Mesenteric fat pad (tissue), 1 donor: Measurements from ENCODE around the gene CD209. TPM values are rescaled to one million over a fixed set of nuclear protein-coding genes. Genes with fewer than 3 reads are reported as not detected.

ENCODE experiments used
- DNase-seq: peaks from one replicate; pipeline ENCODE4 v3.0.0-alpha.2; 2020; ENCODE audit warnings: low spot score
- total RNA-seq: library from RNA; stranded (reverse); fragmentation: NEBNext Ultra II Directional; extraction: Animal tissue kit (Norgen Biotek cat#: 25700); gene quantifications from one replicate; pipeline ENCODE4 v1.2.1, GENCODE V29; 2021
- donor health status: DM: yes; HTN: yes; CAD: no.

Gene CD209
- total RNA-seq, 1 donor from 2014 or later: 63.5 TPM

DNA sequence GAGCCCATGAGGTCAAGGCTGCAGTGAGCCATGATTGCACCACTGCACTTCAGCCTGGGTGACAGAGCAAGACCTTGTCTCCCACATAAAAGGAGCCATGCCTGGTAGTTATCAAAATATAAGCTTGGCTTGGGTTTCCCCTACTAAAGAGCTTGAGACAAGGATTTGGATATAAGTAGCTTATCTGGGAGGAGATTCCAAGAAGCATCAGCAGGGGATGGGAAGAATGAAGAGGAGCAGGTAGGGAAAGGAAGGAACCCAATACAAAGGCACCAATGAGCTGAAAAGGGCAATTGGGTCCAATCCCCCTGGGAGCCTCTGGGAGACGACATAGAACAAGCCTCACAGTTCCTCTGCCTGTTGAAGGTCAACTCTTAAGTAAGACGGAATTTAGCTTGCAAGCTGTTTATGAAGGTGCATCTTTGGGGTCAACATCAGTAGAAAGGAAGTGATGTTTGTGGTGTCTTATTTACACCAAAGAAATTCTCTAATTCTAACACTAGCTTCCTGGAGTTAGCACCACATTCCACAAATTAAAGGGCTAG is 8.1 kb downstream of the CD209 start:
- no peak for DNase-seq

DNA sequence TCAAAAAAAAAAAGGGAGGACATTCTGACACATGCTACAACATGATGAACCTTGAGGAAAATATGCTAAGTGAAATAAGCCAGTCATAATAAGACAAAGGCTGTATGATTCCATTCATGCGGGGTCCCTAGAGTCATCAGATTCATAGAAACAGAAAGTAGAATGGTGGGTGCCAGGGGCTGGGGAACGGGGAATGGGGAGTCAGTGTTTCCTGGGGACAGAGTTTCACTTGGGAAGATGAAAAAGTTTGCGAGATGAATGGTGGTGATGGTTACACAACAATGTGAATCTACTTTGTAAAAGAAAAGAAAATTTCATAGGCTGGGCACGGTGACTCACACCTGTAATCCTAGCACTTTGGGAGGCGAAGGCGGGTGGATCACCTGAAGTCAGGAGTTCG is 9.3 kb downstream of the CD209 start:
- DNase-seq: peak; percentile 49

DNA sequence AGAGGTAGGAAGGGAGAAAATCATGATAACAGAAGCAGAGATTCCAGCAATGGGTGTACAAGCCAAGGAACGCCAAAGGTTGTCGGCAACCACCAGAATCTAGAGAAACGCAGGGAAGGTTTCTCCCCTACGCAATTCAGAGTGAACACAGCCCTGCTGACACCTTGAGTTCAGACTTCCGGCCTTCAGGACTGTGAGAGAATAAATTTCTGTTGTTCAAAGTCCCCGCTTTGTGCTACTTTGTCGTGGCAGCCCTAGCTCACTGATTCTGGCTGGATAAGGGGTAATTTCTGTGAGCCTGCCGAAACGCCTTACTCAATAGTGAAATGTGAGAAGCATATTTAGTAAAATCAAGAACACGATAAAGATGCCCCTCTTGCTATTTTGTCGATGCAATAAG is 10.1 kb downstream of the CD209 start:
- peak; percentile 35 for DNase-seq

DNA sequence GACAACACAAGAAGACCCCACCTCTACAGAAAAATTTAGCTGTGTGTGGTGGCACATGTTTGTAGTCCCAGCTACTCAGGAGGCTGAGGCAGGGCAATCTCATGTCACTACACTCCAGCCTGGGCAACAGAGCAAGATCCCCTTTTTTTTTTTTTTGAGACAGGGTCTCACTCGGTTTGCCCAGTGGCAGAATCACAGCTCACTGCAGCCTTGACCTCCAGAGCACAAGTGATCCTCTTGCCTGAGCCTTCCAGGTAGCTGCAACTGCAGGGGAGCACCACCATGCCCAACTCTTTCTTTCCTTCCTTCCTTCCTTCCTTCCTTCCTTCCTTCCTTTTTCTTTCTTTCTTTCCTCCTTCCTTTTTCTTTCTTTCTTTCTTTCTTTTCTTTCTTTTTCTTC is 11.2 kb downstream of the CD209 start:
- no peak for DNase-seq

DNA sequence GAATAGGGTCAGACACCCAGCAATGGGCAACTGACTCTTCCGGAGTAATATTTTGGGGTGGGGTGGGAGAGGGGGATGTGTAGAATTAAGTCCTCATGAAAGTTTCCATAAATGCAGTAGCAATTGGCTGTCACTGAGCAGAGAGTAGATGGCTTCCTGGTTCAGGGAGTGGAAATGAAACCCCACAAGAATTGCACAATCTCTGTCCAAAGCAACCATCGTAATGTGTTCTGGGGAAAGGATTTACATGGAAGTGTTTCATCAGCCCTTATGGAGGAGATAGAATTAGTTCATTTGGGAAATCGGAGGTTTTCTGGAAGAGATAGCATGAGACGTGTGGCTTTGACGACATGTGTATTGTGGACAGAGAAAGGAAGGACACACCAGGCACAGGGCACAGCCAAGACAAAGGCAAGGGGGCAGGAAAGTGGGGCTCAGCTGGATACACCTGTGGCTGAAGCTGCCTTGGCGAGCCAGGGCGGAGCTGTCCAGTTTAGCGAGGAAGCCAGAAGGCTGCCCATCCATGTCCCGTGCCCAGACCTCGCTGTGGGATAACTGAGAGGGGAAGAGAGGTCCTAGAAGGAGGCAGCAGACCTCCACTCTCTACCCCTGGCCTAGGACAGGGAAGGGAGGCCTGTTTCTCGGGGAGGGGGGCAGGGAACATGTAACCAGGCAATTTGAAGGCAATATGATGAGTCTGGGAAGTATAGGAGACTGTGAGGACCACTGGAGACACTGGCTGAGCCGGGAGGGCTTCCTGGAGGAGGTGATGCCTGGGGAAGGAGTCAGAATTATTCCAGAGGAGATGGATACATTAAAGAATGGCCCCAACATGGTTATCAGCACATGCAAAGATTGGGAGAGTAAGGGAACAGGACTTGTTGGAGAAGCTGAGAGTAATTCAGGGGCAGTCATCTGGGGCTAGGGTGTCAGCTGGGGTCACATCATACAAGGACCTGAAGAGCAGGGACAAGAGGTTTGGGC is 12.8 kb downstream of the CD209 start:
- DNase-seq: no peak

DNA sequence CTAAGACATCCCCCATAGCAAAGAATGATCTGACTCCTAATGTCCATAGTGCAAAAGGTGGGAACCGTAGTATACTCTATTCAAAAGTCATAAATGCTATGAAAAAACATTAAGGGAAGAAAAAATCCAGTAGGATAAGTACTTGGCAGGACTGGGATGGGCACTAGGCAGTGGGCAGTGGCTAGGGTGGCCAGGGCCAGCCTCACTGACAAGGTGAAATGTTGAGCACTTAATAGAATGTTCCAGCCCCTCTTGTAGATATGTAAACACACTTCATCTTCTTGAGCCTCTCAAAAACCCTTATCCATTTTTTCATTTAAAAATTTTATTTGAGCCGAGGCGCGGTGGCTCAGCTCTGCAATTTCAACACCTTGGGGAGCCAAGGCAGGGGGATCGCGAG is 14.0 kb downstream of the CD209 start:
- DNase-seq: no peak

DNA sequence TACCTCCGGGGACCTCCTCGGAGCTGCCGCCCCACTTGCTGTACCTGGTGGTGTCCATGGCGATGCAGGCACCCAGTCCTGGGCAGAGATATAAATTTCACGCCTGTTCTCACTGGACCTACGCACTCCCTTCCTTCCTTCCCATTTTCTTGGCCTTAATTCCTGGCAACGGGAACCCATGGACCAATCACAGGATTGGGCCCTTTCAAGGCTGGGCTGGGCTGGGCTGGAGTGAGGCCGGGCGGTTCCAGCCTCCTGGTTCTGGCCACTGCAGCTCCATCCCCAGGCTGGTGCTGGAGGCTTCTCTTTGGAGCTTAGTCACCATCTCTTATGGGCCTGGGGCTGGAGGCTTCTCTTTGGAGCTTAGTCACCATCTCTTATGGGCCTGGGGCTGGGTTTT is 15.3 kb downstream of the CD209 start, which contains the start of gene CLEC4G:
Gene CLEC4G, minus strand, starts transcription at position 66 of the 400 bp plus-strand sequence. Its CDS starts 8 bp downstream, at position 58.
- no peak for DNase-seq

DNA sequence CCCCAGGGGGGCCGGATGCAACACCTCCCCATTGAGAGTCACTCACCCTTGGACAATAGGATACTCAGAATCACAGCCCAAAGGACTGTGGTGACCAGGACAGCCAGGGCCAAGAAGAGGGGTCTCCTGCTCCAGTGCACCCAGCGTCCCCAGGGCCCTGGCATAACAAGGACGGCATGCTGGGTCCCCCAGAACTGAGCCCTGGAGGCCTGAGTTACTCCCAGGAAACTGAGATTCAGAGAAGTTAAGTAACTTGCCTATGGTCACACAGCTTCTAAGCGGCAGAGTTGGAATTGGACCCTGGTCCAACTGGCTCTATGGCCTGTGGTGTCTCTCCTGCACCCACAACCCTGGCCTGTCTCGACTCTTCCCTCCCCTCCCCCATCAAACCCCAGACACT is 15.7 kb downstream of the CD209 start:
- no peak for DNase-seq

DNA sequence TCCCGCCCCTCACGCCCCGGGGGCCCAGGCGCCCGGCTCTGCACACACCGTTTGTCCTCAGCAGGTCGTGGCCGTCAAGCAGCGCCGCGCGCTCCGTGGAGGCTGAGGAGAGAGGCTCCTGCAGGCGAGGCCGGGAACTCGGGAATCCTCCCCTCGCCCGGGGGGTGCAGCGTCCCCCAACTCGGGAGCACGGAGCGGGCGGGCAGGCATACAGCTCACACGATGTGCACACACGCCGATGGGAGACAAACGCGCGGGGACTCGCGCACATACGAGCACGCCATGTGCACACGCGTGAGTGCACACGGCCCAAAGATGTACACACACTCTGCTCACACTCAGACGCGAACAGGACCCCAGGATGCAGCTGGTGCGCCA is 16.1 kb downstream of the CD209 start:
- DNase-seq: no peak

DNA sequence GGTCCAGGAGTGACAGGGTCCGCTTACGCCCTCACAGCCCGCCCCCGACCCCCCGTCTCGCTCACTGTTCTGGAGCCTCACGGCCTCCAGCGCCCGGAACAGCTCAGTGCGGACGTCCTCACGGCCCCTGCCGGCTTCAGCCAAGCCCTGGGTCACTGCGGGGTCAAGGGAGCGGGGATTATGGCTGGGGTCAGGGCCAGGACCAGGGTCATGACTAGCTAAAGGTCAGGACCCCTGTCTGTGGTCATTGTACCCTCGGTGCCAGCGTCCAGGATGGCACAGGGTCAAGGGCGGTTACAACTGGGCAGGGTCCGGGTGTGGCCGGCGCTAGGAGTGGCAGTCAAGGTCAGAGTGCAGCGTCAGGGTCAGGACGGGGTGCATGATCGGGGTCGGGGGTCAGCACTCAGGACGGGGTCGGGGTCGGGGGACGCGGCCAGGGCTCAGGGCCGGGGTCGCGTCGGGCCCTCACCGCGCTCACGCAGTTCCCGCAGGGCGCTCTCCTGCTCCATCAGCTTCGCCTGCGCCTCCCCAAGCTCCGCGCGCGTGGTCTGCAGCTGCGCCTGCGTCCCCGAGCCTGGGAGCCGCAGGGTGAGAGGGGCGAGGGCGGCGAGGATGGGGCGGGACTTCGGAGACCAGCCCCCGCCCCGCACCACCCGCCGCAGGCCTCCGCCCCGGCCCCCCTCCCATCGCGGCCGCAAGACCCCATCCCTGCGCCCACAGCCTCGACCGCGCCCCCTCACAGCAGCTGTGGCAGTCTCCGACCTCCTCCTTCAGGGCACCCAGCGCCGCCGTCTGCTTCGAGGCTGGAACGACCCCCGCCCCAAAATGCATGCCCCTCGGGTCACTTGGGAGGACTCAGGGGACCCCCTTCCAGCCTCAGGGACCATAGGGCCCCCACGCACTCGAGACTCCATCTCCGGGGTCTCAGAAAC is 16.8 kb downstream of the CD209 start:
- DNase-seq: no peak

DNA sequence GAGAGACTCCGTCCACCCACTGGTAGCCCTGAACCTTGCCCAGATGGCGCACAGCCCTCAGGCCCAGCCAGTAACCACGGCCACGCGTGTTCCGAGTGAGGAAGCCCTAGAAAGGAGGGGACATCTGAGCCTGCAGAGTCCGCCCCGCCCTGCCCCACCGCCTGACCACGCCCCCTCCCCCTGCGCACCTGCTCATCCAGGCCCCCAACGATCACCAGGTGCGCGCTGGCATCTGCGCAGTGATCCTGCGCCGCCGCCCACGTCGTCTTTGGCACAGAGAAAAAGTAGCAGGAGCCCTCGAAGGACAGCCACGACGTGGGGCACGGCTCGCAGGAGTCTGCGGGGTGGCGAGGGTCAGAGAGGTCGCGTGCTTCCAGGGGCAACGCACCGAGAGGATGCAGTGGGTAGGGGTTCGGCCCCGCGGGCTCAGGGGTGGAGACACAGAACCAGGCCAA is 17.5 kb downstream of the CD209 start:
- no peak for DNase-seq

DNA sequence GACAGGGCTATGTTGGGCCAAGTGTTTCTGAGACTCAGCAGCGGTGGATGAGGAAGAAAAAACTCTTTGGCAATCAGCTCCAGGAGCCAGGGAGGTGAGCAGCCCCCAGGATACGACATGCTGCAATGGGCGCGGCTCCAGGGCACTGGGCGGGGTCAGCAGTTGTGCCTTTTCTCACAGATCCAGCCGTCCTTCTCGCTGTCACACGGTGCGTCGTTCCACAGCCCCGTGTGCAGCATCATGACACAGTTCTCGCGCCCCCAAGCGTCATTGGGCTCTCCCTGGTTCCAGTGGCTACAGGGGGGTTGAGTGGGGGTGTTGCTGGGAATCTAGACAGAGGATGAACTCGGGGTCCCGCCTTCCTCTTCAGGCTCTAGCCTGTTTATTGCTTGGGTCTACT is 18.1 kb downstream of the CD209 start:
- no peak for DNase-seq

DNA sequence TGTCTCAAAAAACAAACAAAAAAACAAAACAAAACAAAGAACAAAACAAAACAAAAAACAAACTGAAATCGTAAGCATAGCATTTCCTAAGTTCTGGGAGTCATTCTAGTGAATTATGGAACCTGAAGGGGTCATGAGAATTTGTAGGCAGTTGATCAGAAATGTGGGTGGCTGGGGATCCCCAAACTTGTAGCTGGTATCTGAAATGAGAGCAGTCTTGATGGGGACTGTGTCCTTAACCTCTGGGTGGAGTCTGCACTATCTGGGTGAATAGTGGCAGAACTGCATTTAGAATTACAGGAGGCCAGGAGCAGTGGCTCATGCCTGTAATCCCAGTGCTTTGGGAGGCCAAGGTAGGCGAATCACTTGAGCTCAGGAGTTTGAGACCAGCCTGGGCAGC is 21.5 kb downstream of the CD209 start:
- no peak for DNase-seq

DNA sequence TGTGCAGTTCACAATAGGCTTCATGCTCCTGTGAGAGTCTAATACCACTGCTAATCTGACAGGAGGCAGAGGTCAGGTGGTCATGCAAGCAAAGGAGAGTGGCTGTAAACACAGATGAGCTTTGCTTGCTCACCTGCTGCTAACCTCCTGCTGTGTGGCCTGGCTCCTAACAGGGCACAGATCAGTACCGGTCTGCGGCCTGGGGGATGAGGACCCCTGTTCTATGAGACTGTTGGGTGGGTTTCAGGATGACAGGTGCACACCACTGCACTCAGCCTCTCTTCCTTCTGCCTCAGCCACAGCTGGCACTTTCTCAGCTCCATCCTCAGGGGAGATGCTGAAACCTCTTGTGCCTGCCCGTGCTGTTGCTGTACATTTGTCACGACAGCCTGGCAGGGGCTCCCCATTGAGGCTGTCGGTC is 25.1 kb downstream of the CD209 start:
- no peak for DNase-seq

DNA sequence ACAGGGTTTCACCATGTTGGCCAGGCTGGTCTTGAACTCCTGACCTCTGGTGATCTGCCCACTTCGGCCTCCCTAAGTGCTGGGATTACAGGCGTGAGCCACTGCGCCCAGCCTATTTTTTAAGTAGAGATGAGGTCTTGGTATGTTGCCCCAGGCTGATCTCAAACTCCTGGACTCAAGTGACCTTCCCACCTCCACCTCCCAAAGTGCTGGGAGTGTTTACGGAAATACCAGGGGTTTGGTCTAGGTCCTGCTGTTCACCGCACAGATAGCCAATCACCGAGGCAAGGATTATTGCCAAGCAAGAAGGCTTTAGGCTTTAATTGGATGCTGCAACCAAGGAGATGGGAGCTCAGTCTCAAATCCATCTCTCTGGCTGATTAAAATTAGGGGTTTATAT is 27.0 kb downstream of the CD209 start:
- no peak for DNase-seq

DNA sequence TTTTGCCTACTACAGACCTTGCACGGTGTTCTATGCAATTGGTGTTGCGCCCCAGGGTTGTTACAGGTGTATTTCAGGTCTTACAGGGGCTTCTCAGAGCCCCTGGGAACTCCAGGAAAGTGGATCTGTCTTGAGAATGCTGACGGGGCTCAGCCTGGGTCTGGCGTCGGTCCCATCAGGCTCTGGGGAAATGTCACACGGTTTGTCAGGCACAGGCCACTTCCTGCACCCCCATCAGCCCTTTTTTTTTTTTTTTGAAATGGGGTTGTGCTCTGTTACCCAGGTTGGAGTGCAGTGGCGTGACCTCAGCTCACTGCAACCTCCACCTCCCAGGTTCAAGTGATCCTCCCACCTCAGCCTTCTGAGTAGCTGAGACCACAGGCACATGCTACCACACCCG is 28.7 kb downstream of the CD209 start:
- no peak for DNase-seq

DNA sequence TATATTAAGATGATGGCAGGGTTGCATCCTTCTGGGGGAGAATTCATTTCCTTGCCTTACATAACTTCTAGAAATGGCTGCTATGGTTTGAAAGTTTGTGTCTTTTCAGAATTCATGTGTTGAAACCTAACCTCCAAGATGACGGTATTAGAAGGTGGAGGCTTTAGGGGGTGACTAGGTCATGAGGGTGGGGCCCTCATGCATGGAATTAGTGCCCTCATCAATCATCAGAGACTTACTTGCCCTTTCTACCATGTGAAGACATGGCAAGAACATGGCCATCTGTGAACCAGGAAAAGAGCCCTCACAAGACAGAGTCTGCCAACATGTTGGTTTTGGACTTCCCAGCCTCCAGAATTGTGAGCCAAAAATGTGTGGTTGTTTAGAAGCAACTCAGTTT is 30.6 kb downstream of the CD209 start:
- no peak for DNase-seq

DNA sequence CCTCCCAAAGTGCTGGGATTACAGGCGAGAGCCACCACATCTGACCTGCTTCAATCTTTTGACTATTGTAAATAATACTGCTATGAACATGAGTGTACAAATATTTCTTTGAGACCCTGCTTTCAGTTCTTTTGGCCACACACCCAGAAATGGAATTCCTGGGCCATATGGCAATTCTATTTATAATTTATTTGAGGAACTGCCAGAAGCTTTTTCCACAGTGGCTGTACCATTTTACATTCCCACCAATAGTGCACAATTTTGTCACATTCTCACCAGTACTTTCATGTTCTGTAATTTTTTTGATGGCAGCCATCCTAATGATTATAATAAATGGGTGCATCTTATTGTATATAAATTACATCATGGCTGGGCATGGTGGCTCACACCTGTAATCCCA is 31.7 kb downstream of the CD209 start:
- no peak for DNase-seq

DNA sequence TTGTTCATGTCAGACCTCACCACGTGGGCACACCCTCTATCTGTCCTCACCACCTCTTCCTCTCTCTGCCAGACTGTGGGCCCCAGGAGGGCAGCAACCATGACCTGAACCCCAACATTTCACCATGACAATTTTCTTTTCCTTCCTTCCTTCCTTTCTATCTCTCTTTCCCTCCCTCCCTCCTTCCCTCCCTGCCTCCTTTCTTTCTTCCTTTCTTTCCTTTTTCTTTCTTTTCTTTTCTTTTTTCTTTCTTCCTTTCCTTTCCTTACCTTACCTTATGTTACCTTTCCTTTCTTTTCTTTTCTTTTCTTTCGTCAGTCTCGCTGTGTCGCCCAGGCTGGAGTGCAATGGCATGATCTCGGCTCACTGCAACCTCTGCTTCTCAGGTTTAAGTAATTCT is 36.7 kb downstream of the CD209 start:
- DNase-seq: no peak

DNA sequence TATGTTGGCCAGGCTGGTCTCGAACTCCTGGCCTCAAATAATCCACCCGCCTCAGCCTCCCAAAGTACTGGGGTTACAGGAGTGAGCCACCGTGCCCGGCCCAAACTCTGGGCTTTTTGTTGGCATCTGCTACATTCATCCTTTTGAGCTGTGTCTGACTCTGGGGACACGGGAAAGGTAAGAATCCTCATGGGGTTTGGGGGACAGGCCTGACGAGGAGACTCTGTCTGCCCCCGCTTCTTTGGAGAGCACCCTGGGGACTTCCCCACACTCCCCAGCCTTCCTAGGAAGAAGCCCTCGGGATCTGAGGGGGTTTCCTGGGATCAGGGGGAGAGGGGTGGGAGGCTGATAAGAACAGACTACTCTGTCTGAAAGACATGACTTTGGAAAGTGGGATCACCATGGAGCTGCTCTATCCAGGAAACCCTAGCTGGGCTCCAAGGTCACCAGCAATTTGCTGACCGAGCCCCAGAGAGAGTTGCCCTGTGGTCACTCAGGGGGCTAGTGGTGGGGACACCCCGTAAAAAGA is 37.3 kb downstream of the CD209 start:
- DNase-seq: no peak

DNA sequence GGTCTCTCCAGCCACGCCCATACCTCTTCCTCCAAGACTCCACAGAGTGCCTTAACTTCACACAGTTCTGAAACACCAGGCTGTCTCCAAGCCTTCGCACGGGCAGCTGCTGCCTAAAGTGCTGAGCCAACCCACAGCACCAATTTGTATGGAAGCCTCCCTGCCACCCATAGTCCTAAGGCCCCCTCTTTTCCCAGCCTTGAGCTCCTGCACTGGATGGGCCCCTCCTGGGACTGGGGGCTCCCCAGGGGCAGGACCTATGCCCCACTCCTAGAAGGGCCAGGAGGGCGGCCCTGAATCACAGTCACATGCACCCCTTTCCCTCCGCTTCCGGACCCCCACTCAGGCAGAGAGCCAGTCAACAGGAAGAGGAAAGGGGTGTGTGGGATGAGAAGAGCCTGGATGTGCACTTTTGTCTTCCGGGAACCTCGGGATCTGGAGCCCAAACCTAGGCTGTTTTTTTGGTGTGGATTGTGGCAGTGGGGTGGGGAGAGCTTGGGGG is 40.3 kb downstream of the CD209 start:
- DNase-seq: no peak
